GM19455 (cell line): ENCODE results near the gene ENGASE.

ENCODE experiments used
- ATAC-seq: cut with Tn5 transposase; IDR thresholded peaks from one replicate; pipeline ENCODE4 v1.9.1; 2021; ENCODE audit not compliant: unreplicated experiment

ENGASE gene

GRCh38 chr17:79135011-79135410 is 60.4 kb downstream of the ENGASE start:
- no peak for ATAC-seq

DNA sequence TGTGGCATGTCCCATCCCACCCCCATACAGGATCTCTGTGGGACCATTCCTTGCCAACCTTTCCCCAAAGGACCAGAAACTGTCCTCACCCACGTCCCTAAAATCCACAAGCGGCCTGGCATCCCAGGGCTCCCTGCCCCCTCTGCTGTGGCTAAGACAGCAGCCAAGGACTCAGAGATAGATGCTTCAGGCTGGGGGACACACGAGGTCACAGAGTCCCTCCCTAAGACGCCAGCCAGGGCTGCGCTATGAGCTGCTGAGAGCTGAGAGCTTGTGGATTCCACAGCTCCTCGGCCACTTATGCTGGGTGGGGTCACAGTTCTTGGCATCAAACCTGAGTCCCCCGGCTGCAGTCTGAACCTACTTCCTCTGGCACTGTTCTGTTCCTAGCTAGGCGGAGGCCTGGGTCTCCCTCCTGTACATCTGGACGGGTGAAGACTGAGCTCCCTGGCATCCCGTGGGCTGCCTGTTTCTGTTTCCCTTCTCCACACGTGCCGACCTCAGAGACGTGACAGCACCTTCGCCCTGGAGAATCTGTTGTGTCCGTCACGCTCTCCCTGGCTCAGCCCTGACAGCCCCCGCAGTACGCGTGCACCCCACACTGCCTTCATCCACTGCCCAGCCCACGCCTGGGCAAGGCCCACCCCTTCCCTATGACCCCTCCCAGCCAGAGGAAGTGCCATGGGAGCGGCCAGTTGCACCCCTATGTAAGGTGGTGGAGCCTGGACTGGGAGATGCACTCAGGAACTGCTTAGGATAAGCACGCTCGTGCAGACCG is 61.2 kb downstream of the ENGASE start:
- ATAC-seq: no peak
